ENCODE measurements around the gene UGT1A1.

DNA sequence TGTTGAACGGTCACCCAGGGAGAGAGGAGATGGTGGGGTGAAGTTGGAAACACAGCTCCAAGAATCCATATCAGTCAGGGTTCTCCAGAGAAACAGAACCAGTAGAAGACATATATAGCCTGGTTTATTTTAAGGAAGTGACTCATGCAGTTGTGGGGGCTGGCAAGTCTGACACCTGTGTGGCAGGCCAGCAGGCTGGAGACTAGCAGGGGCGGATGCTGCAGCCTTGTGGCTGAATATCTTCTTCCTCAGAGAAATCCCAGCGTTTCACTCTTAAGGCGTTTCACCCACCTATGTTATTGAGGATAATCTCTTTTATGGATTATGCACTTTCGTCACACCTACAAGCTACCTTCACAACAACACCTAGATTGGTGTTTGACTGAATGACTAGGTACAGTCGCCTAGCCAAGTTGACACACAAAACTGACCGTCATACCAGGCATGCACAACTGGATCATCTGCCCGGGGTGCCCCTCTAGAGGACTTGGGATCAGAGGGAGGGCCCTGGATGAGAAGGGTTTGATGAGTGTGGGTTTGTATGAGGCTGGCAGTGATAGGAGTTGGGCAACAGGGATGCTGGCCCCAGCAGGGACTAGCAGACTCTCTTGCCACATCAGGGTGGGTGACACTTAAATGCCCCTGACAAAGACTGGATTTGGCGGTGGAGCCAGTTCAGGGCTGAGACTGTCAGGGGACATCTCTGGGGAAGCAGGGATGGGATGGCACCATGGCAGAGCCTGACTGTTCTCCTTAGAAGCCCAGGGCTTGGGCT, 41.5 kb downstream of the UGT1A1 start:
- no peak for TF ChIP-seq EP300 (IDR thresholded peaks at IDR 0.05; ENCODE audit: low read depth)
- TF ChIP-seq POLR2AphosphoS5 (IDR thresholded peaks at IDR 0.05), result no peak
- no peak for TF ChIP-seq CTCF (IDR thresholded peaks at IDR 0.05)
- no peak for TF ChIP-seq POLR2A (IDR thresholded peaks at IDR 0.05)

Data from transverse colon (tissue), 4 donors.